Suprapubic skin (tissue), 3 donors: ENCODE data around the gene SLC12A6.
A peak's percentile ranks its signal among the peaks of the same experiment; 100 is the strongest.

Experiments
- CTCF ChIP-seq, 2 donors: fragments of 200-600 bp in 1 of 2; fragments of 450-650 bp in 1 of 2; sonication (generic) in 1 of 2; IDR thresholded peaks; one replicate each; pipeline ENCODE4 v1.5.1; 2016 to 2019; ENCODE audit warnings: antibody characterized with exemption in 2 of 2, mild to moderate bottlenecking in 1 of 2, moderate library complexity in 1 of 2
- POLR2A ChIP-seq, 2 donors: fragments of 450-650 bp; IDR thresholded peaks; one replicate each; pipeline ENCODE4 v1.6.1; 2017; ENCODE audit warnings: antibody characterized with exemption in 2 of 2, mild to moderate bottlenecking in 2 of 2, moderate library complexity in 2 of 2

- TF ChIP-seq POLR2A (IDR thresholded peaks at IDR 0.05) (peak in 1 of 2 donors; percentile 41), CTCF (IDR thresholded peaks at IDR 0.05) (no peak)
Observed at GRCh38 chr15:34337557-34338306, at the start of gene SLC12A6.
